GM12865 (cell line): ENCODE data around the gene RASGRP4.

Source experiments
- DNase-seq: peaks from one replicate; pipeline ENCODE4 v3.0.0; 2010; ENCODE audit warnings: low read depth
- H3K4me3 ChIP-seq: 2 replicates; pipeline ENCODE4 v1.5.1; 2011; ENCODE audit warnings: mild to moderate bottlenecking, low read depth, low read length, control low read depth
- CTCF ChIP-seq: IDR thresholded peaks from 2 replicates; pipeline ENCODE4 v1.5.1; 2011; ENCODE audit warnings: low read length, control low read depth, low read depth, inconsistent platforms; ENCODE audit not compliant: insufficient read depth; ENCODE audit errors: missing control alignments

RASGRP4 gene

GRCh38 chr19:38399537-38399936 lies 26.5 kb downstream of the RASGRP4 start:
- DNase-seq: no peak
- no peak overlapping the region for H3K4me3 ChIP-seq
- TF ChIP-seq CTCF: no peak

GRCh38 chr19:38399081-38399480 lies 26.9 kb downstream of the RASGRP4 start:
- DNase-seq: no peak
- H3K4me3 ChIP-seq: no peak overlapping the region
- no peak for TF ChIP-seq CTCF

GRCh38 chr19:38395381-38396114 lies 30.5 kb downstream of the RASGRP4 start:
- H3K4me3 ChIP-seq: no peak overlapping the region
- DNase-seq: no peak

GRCh38 chr19:38394488-38394887 lies 31.5 kb downstream of the RASGRP4 start:
- no peak overlapping the region for H3K4me3 ChIP-seq
- peak; percentile 38 for DNase-seq
- no peak for TF ChIP-seq CTCF

More at GRCh38 chr19:38395381-38396114, 30.5 kb downstream of the RASGRP4 start:
- TF ChIP-seq CTCF: no peak

- TF ChIP-seq CTCF: no peak
- DNase-seq: no peak
- no peak overlapping the region for H3K4me3 ChIP-seq
These were observed 33.2 kb downstream of the RASGRP4 start for GRCh38 chr19:38392707-38393308.

GRCh38 chr19:38391911-38392464 lies 34.0 kb downstream of the RASGRP4 start:
- TF ChIP-seq CTCF: no peak
- no peak overlapping the region for H3K4me3 ChIP-seq
- DNase-seq: no peak
